GM19455 (cell line): Measurements from ENCODE around the gene TMEM117.

ENCODE experiments used
- ATAC-seq: cut with Tn5 transposase; IDR thresholded peaks from one replicate; pipeline ENCODE4 v1.9.1; 2021; ENCODE audit not compliant: unreplicated experiment

TMEM117 gene

DNA sequence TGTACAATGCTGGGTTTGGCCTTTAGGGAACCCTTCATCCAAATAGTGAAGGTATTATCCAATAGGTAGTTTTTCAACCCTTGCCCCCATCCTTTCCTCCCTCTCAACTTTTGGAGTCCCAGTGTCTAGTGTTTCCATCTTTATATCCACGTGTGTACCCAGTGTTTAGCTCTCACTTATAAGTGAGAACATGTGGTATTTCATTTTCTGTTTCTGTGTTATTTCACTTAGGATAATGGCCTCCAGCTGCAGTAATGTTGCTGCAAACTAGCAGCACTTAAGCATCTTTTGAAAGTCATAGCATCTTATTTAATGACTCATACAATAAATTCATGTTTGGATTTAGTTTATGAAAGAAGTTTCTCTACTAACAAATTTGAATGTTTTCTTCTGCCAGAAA is 597.8 kb downstream of the TMEM117 start:
- peak; percentile 42 for ATAC-seq

DNA sequence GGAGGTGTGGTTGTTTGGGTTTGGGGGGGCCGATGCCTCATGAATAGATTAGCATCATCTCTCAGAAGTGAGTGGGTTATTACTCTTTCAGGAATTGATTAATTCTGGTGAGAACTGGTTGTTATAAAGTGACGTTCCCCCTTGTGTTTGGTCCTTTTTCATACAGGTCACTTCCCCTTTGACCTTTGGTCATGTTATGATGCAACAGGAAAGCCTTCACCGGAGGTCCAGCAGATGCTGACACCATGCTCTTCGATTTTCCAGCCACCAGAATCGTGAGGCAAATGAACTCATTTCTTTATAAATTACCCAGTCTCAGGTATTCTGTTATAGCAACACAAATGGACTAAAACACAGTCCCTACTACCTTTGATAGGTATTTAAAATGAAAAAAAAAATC is 600.9 kb downstream of the TMEM117 start:
- ATAC-seq, result no peak
